GM15510 (cell line): Measurements from ENCODE around the gene TOMM20.

Experiments
- POLR2A ChIP-seq: IDR thresholded peaks from 3 replicates; pipeline ENCODE4 v1.6.1; 2011; ENCODE audit warnings: borderline replicate concordance; ENCODE audit not compliant: insufficient read length; ENCODE audit errors: extremely low read depth

TOMM20 gene

GRCh38 chr1:235113183-235113917 lies 15.3 kb downstream of the TOMM20 start:
- no peak for TF ChIP-seq POLR2A

- no peak for TF ChIP-seq POLR2A
These were observed 16.1 kb downstream of the TOMM20 start for GRCh38 chr1:235112297-235113182.

GRCh38 chr1:235111107-235111506 lies 17.5 kb downstream of the TOMM20 start:
- TF ChIP-seq POLR2A, result no peak

- TF ChIP-seq POLR2A, result no peak
These were observed 19.8 kb downstream of the TOMM20 start for GRCh38 chr1:235108876-235109275.

GRCh38 chr1:235108185-235108593 lies 20.4 kb downstream of the TOMM20 start:
- TF ChIP-seq POLR2A, result no peak

- TF ChIP-seq POLR2A, result no peak
These were observed 21.1 kb downstream of the TOMM20 start for GRCh38 chr1:235107368-235108184.

- no peak for TF ChIP-seq POLR2A
These were observed 22.2 kb downstream of the TOMM20 start for GRCh38 chr1:235106457-235106856.

GRCh38 chr1:235105051-235106043 lies 23.3 kb downstream of the TOMM20 start:
- TF ChIP-seq POLR2A, result no peak

- no peak for TF ChIP-seq POLR2A
These were observed 25.6 kb downstream of the TOMM20 start for GRCh38 chr1:235102993-235103411.

GRCh38 chr1:235102259-235102582 lies 26.4 kb downstream of the TOMM20 start:
- no peak for TF ChIP-seq POLR2A

GRCh38 chr1:235101558-235102258 lies 26.9 kb downstream of the TOMM20 start:
- TF ChIP-seq POLR2A, result no peak

- TF ChIP-seq POLR2A, result no peak
These were observed 28.4 kb downstream of the TOMM20 start for GRCh38 chr1:235100194-235100772.

GRCh38 chr1:235098991-235099390 lies 29.6 kb downstream of the TOMM20 start:
- no peak for TF ChIP-seq POLR2A

GRCh38 chr1:235098547-235098946 lies 30.1 kb downstream of the TOMM20 start:
- TF ChIP-seq POLR2A, result no peak
